ENCODE results near the gene S1PR3.
A peak's percentile ranks its signal among the peaks of the same experiment; 100 is the strongest.

The S1PR3 gene

DNA sequence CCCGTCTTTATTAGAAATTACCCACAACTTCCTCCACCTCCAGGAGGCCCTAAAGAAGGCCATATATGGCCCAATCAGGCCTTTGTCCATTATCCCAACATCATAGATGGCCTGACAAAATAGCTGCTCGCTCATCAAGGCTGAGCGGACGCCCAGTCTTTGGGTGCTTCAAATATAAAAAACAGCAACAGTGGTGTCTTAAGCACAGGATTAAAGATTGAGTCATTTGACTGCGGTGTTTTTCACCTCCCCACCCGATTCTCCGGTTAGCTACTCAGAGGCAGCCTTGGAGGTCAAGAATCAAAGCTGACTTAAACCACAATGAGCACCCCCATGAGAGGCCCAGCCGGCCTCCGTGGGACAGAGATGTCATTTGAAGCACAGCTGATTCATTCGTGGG, 18.8 kb downstream of the S1PR3 start:
- no peak for DNase-seq

DNA sequence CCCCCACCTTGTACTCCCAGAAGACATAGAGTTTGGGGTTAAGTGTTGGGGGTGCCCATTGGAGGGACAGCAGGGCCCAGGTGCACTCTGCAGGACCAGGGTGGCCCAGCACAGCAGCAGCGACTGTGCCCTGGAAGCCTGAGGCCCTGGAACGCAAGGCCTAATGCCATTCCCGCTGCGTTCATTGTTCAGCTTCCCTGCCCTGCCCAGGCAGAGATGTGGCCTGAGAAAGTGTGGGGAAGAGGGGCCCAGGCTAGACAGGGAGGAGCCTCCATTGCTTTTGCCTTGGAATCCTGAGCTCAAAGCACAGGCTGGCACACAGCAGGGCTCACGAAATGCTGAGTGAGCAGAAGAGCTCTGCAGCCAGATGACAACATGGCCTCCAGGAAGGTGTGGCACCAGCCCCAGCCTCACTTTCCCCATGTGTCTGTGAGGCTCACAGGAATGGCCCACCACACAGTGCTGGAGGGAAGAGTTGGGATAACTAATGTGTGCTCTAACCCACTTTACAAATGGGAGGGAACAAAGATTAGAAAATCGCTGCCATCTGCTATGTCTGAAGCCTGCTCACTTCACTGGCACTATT, 19.4 kb downstream of the S1PR3 start:
- DNase-seq, result no peak

- DNase-seq, result no peak
Observed at GRCh38 chr9:89011683-89012082, 20.4 kb downstream of the S1PR3 start.

DNA sequence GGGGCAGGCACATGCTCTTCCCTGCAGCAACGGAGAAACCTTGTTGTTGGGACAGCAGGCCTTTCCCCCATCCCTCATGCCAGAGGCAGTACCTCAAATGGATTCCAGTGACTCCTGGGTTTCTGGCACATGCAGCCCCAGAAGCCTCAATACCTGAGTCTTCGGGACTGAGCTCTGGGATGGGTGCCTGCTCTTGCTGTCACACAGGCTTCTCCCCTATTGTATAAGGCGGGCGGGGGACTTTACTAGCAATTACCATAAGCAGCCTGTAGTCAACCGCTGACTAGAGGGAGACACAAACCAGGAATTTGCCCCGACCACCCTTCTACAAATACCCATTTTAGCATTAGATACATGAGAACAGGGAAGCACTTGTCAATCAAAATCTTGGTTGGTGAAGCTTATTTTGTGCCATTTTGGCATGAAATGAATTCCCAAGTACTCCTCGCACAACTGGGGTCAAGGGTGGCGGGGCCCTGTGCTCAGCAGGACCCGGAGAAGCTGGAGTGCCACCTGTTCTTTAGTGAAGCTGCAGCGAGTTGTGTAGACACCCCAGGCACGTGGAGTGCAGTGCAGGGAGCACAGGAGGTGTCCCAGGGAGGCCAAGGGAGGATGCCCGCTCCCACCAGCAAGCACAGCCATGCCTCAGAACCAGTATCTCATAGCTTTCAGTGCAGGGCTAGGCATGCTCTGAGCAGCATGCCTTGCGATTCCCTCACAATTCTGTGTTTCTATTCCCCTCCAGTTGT, 21.2 kb downstream of the S1PR3 start:
- no peak for DNase-seq

DNA sequence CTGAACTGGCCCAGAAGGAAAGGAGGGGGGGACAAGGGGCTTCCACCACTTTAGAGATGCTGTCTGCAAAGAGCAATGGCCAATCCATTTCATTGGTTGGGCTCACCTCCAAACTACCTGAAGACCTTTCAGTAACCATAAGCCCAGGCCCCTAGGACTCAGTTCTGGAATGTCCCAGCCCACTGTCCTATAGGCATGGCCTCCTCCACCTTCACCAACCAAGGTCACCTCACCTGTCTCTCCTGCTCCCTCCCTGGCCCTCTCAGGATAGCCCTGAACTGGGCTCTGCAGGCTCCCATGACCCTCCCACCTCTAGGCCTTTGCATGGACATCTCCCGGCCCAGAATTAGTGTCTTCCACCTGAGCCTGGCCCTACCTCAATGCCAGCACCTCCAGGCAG, 22.4 kb downstream of the S1PR3 start:
- DNase-seq, result no peak

GRCh38 chr9:89014153-89014552, 22.9 kb downstream of the S1PR3 start:
- DNase-seq, result no peak

- no peak for DNase-seq
Observed at GRCh38 chr9:89015336-89015735, 24.1 kb downstream of the S1PR3 start.

GRCh38 chr9:89020754-89021153, 29.5 kb downstream of the S1PR3 start:
- DNase-seq, result no peak

- peak; percentile 88 for DNase-seq
Observed at GRCh38 chr9:89021154-89021803, 30.0 kb downstream of the S1PR3 start.

DNA sequence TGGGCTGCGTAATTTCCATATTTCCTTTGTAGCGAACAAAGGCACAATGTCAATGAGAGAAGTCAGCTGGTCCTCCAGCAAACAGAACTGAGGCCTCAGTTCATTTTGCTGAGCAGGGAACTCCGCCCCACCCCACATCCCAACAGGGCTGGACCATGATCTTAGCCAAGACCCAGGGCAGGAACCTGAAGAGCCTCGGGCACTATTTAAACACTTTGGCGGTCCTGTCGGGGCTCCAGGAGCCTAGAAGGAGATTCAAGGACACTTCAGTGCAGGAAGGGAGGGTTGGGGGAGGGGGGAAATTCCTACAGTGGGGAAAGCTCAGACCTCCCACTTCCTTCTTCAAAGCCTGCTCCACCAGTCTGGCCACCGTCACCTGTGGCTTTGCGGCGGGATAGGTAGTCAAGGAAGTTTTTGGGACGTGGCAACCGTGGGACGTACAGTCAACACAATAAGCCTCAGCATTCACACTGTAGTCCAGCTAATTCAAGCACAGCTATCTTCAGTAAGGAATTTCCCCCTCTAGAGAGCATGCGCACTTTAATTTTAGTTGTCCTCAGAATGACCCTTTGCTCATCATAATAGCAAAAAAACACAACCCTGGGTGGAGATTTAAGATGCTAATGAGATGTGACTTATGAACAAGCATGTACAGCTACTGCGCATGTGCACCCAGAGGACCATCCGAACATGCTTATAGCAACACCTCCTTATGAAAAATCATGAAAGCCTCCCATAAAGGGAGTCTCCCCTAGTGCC, 30.9 kb downstream of the S1PR3 start:
- DNase-seq, result peak; percentile 30

DNA sequence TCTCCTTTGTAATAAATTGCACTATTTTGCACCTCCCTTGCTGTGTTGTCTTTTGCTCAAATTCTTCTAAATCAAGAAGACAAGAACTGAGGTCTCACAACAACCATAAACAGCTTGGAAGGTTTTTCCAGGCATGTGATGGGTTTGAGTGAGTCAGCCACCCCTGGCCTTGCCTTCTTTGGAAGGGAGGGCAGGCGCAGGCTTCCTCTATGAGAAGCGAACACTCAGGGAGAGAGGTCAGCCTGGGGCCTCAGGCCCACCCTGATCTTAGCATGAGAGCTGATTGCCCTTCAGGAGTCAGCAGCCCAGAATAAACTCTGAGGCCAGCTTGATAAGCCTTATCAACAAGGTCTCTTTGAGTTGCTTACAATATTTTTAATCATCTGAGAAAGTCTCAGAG, 31.6 kb downstream of the S1PR3 start:
- DNase-seq, result peak; percentile 54

DNA sequence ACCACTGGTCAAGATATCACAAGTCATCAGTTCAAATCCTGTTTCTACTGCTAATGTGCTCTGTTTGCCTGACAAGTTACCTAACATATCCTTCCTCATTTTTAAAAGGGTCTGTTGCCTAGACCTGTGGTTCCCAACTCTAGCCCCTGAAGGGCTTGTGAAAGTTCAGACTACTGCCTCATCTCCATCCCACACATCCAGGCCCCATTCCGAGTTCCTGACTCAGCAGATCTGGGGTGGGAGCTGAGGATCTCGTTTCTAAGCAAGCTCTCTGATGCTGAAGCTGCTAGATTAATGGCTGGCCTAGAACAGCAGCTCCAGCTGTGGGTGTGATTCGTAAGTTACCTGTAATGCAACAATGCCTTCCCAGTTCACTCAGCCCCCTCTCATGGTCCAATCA, 32.5 kb downstream of the S1PR3 start:
- DNase-seq, result peak; percentile 28

DNA sequence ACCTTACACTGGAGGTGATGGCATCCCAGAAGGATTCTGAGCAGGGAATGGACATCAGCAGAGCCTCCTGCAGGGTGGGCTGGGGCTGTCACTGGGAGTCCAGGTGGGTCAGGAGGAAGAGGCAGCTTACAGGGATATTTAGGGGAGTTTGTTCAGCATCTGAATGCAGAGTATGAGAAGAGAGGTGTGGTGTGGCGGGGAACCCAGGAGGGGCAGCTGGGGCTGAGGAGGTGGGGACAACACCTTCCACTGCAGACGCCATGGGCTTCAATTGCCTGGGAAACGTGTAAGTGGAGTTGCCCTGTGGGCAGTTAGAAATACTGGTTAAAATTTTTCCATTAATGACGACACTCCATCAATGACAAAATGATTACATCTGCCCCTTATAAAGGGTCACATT, 33.5 kb downstream of the S1PR3 start:
- DNase-seq, result no peak

- no peak for DNase-seq
Observed at GRCh38 chr9:89025553-89025952, 34.3 kb downstream of the S1PR3 start.

DNA sequence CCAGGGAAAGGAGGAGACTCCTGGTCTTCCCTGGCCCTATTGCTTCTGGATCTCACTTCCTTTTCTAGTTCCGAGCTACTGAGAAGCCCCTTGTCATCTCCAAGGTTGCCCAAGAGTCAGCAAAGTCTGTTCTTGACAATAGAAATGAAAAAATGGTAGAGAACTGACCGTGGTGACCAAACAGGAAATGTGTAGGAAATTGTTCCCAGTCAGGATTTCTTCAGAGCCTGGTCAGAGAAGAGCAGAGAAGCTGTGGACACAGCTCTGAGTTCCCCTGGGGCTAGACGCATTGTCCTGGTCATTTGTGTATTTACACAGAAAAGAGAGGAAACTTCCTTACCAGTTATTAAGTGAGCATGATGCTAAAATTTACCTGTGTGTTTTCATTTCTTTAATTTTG, 35.6 kb downstream of the S1PR3 start:
- DNase-seq, result no peak

GRCh38 chr9:89029788-89030187, 38.5 kb downstream of the S1PR3 start:
- no peak for DNase-seq

GRCh38 chr9:89032173-89032572, 40.9 kb downstream of the S1PR3 start:
- no peak for DNase-seq

- no peak for DNase-seq
Observed at GRCh38 chr9:89032661-89033060, 41.4 kb downstream of the S1PR3 start.

GRCh38 chr9:89036383-89036782, 45.1 kb downstream of the S1PR3 start:
- DNase-seq, result peak; percentile 44

DNA sequence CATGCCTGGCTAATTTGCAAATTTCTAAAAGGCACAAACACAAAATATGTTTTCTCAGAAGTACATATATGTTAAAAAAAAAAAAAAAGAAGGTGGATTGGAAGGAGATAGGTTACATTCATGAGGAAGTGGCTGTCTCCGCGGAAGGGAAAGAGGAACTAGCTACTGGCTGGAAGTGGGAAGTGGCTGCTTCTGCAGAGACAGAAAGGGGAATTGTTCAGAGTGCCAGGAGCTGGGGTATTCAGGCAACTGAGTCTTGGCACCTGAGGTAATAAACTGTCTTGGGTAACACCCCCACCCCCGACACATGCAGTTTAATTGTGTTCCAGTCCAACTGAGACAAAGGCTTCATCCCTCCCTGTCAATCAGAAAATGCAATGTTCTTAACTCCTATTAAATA, 45.6 kb downstream of the S1PR3 start:
- no peak for DNase-seq

GRCh38 chr9:89037346-89037745, 46.1 kb downstream of the S1PR3 start:
- no peak for DNase-seq

GRCh38 chr9:89037891-89038290, 46.6 kb downstream of the S1PR3 start:
- no peak for DNase-seq

GRCh38 chr9:89038382-89039103, 47.3 kb downstream of the S1PR3 start:
- DNase-seq, result peak; percentile 90
